Activated CD4-positive, alpha-beta T cell treated with anti-CD3 and anti-CD28 coated beads, Interleukin-2, Interleukin-4, amounts not matched to agents 100 ng/mL and 50 ng/mL, durations not matched to agents 16 hours and 8 hours (primary cell): Measurements from ENCODE around the gene C15orf61.

Source experiments
- DNase-seq: peaks from one replicate; pipeline ENCODE4 v3.0.0-alpha.2; 2020; ENCODE audit warnings: low spot score

The C15orf61 gene

GRCh38 chr15:67549736-67550135 is 28.8 kb downstream of the C15orf61 start:
- DNase-seq = no peak

- no peak for DNase-seq
Observed at GRCh38 chr15:67550522-67550921, 29.6 kb downstream of the C15orf61 start.

- no peak for DNase-seq
Observed at GRCh38 chr15:67551207-67551743, 30.3 kb downstream of the C15orf61 start.

DNA sequence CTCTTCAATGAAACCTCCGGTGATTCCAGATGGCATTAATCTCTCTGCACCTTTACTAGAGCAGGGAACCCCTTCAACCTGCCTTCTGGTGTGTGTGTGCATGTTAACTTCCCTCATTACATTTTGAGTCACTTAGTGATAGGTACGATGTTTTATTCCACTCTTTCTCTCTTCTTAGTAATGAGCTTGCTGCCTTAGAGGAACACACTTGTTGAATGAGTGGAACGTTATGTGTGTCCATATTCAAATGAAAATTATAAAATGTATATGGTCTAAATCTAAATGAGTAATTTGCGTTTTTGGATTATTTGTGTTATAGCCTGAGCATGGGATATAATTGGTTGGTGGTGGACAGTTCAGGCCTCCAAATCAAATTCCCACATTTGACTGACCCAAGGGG is 33.6 kb downstream of the C15orf61 start:
- no peak for DNase-seq

DNA sequence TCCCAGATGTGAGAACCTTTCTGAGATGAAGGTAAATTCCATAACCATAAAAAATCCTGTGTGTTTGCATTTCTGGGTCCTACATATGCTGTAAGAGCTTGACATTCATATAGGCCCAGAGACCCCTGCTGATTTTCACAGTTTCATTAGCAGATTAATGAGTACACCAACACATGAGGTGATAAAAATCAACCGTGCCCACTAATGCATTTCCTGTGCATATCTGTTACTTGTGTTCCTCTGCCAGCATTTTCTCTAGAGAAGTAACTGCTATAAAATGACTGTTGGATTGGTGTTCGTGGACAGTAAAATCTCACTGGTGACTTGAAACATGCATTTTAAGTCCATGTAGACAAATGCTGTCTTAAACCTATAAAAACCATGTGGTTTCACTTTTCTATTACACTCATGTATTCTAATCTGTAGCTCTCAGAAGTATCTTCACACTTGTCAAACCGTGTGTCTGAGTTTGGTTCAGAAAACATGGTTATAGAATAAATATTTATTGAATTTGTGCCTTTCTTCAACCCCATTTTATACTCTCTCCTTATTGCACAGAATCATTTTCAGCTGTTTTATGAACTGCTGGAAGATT is 36.1 kb downstream of the C15orf61 start:
- DNase-seq = no peak

DNA sequence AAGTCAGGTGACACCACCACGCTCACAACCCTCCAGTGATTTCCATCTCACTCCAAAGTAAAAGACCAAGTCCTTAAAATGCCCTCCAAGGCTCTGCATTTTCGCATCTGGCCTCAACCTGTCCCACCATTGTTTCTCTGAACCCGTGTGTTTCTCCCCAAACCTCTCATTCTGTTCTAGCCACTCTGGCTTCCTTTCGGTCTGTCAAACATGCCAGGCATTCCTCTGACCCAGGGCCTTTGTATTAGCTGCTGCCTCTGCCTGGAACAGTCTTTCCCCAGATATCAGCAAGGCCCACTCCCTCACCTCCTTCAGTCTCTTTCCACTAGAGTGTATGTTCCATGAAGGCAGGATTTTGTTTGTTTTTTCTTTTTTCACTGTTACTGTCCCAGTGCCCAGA is 37.6 kb downstream of the C15orf61 start:
- DNase-seq = no peak

- no peak for DNase-seq
Observed at GRCh38 chr15:67559158-67559557, 38.2 kb downstream of the C15orf61 start.

GRCh38 chr15:67559576-67559975 is 38.6 kb downstream of the C15orf61 start:
- DNase-seq = no peak

DNA sequence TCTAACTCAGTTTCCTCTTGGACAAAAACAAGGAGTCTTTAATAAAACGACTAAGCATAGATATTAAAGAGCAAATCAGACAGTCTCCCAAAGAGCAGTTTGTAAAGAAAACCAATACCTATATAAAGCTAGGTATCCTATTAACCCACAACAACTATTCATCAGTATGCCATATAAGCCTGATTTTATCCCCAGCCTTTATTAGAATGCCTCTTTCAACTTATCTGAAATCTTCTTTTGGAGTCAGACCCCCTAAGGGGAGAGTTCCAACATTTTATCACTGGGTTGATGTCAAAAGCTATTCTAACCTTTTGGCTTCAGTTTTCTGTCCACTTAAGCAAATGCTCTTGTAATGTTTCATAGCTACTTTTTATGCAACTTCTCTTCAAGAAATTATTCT is 39.4 kb downstream of the C15orf61 start:
- no peak for DNase-seq

- DNase-seq = no peak
Observed at GRCh38 chr15:67563092-67563491, 42.2 kb downstream of the C15orf61 start.

GRCh38 chr15:67564021-67564967 is 43.4 kb downstream of the C15orf61 start:
- DNase-seq = peak; percentile 19

- peak; percentile 14 for DNase-seq
Observed at GRCh38 chr15:67564968-67565345, 44.0 kb downstream of the C15orf61 start.

GRCh38 chr15:67569668-67570067 is 48.7 kb downstream of the C15orf61 start:
- DNase-seq = no peak

GRCh38 chr15:67570875-67571647 is 50.1 kb downstream of the C15orf61 start:
- no peak for DNase-seq

- DNase-seq = no peak
Observed at GRCh38 chr15:67571648-67572415, 50.9 kb downstream of the C15orf61 start.

GRCh38 chr15:67573194-67573593 is 52.3 kb downstream of the C15orf61 start:
- no peak for DNase-seq

DNA sequence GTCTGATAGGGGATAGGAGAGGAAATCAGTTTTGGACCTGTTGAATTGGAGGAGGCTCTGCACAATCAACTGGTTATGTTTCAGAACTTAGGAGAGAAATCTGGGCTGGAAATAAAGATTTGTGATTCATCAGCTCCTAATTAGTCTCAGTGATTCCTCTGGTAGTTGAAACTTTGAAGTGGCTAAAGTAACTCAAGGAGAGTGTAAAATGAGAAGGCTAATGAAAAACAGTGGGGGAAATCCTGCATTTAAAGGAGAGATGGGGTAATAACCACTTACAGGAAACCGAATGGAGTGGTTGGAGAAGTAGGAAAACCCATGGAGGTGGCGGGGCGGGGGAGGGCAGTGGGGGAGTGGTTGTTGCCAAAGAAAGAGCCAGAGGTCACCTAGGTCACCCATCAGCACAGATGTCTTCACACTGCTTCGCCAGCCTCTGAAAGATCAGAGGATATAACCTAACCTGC is 54.1 kb downstream of the C15orf61 start:
- DNase-seq = no peak

GRCh38 chr15:67578020-67578600 is 57.2 kb downstream of the C15orf61 start:
- DNase-seq = no peak

GRCh38 chr15:67579164-67579563 is 58.2 kb downstream of the C15orf61 start:
- no peak for DNase-seq
